Endodermal cell (in vitro differentiated cells): Measurements from ENCODE around the gene LOXL4. TPM values are rescaled to one million over a fixed set of nuclear protein-coding genes. Genes with fewer than 3 reads are reported as not detected.

ENCODE experiments used
- DNase-seq: peaks from one replicate; pipeline ENCODE4 v3.0.0-alpha.2; 2017
- H3K27ac ChIP-seq: 2 replicates; pipeline ENCODE4 v1.5.1; 2013; ENCODE audit warnings: mild to moderate bottlenecking, low read depth, low read length, moderate library complexity
- H3K27me3 ChIP-seq: 2 replicates; pipeline ENCODE4 v1.6.1; 2013; ENCODE audit warnings: mild to moderate bottlenecking, low read length, moderate library complexity; ENCODE audit not compliant: insufficient read depth, control insufficient read depth, poor library complexity, severe bottlenecking
- H3K36me3 ChIP-seq: 2 replicates; pipeline ENCODE4 v1.7.0; 2013; ENCODE audit warnings: mild to moderate bottlenecking, low read length, moderate library complexity; ENCODE audit not compliant: control insufficient read depth, insufficient read depth
- H3K4me1 ChIP-seq: one replicate; pipeline ENCODE4 v1.7.0; 2013; ENCODE audit warnings: low read length; ENCODE audit not compliant: control insufficient read depth, insufficient read depth
- H3K4me3 ChIP-seq: 2 replicates; pipeline ENCODE4 v1.5.1; 2013; ENCODE audit warnings: mild to moderate bottlenecking, low read length, moderate library complexity
- H3K9ac ChIP-seq: 2 replicates; pipeline ENCODE4 v1.6.1; 2013; ENCODE audit warnings: mild to moderate bottlenecking, low read length, moderate library complexity; ENCODE audit not compliant: poor library complexity, severe bottlenecking; ENCODE audit errors: extremely low read depth
- H3K9me3 ChIP-seq: 2 replicates; pipeline ENCODE4 v1.6.1; 2013; ENCODE audit warnings: mild to moderate bottlenecking, low read length, moderate library complexity; ENCODE audit not compliant: control insufficient read depth
- H3K27ac Mint-ChIP-seq: 2 replicates; pipeline ENCODE4 v1.8.0; 2020; ENCODE audit warnings: mixed read lengths
- H3K27me3 Mint-ChIP-seq: 2 replicates; pipeline ENCODE4 v1.8.0; 2021; ENCODE audit warnings: mild to moderate bottlenecking, mixed read lengths; ENCODE audit not compliant: insufficient read depth
- H3K36me3 Mint-ChIP-seq: 2 replicates; pipeline ENCODE4 v1.8.0; 2020; ENCODE audit warnings: low read depth, mixed read lengths
- H3K4me1 Mint-ChIP-seq: 2 replicates; pipeline ENCODE4 v1.8.0; 2020; ENCODE audit warnings: mixed read lengths
- H3K4me3 Mint-ChIP-seq: 2 replicates; pipeline ENCODE4 v1.8.0; 2020; ENCODE audit warnings: mild to moderate bottlenecking, moderate library complexity, mixed read lengths
- H3K9me3 Mint-ChIP-seq: 2 replicates; pipeline ENCODE4 v1.8.0; 2020; ENCODE audit warnings: mild to moderate bottlenecking, mixed read lengths
- WGBS, 2 experiments: methylation state at CpG; one replicate each; pipeline versions ENCODE4 v1.1.5 to v1.1.7; 2013; ENCODE audit warnings: missing lambda C conversion rate in 2 of 2, mixed read lengths in 1 of 2; ENCODE audit not compliant: insufficient coverage in 1 of 2, insufficient read length in 1 of 2; 5-methylcytosine and 5-hydroxymethylcytosine counted together
- total RNA-seq, 2 donors: library from RNA; stranded (reverse); fragmentation: NEBNext Ultra II Directional in 1 of 2; extraction: Animal tissue kit (Norgen Biotek cat#: 25700) in 1 of 2; gene quantifications; 2 replicates in 1 of 2; 3 replicates in 1 of 2; pipeline ENCODE4 v1.2.1, GENCODE V29; 2021
- TF ChIP-seq, protein P1 (sequence below): fragments of 200-600 bp; sonication (generic); conservative IDR thresholded peaks from 2 replicates; pipeline ENCODE4 v1.5.0; 2021; ENCODE audit warnings: antibody characterized with exemption, mild to moderate bottlenecking

Gene LOXL4
- total RNA-seq, 2 donors from 2014 or later, result 0.57 to 0.77 TPM

DNA sequence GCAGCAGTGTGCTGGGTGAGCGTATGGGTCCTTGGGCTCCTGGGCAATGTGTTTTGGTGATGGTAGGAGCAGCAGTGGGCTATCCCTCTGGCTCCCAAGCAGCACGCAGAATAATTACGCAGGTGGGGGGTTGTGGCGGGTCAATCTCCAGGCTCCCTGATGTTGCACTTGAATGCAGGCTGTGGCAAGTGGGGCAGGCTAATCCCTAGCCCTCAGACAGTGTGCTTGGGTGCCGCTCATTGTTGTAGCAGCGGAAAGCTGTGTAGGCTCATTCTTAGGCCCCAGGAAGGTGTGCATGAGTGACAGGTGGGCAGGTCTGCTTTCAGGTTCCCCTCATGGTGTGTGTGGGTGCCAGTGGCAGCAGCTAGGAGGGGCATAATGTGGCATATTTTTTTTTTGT is 44.1 kb downstream of the LOXL4 start:
- Histone ChIP-seq H3K4me3 (no peak overlapping the region), H3K27me3 (no peaks in the 10 kb centered on the region), H3K36me3 (no peaks in the 10 kb centered on the region), H3K9me3 (peaks cover 9% of the 10 kb centered on the region), H3K27ac (no peak overlapping the region), H3K9ac (no peak overlapping the region), H3K4me1 (no peaks in the 10 kb centered on the region)
- TF ChIP-seq, protein P1, sequence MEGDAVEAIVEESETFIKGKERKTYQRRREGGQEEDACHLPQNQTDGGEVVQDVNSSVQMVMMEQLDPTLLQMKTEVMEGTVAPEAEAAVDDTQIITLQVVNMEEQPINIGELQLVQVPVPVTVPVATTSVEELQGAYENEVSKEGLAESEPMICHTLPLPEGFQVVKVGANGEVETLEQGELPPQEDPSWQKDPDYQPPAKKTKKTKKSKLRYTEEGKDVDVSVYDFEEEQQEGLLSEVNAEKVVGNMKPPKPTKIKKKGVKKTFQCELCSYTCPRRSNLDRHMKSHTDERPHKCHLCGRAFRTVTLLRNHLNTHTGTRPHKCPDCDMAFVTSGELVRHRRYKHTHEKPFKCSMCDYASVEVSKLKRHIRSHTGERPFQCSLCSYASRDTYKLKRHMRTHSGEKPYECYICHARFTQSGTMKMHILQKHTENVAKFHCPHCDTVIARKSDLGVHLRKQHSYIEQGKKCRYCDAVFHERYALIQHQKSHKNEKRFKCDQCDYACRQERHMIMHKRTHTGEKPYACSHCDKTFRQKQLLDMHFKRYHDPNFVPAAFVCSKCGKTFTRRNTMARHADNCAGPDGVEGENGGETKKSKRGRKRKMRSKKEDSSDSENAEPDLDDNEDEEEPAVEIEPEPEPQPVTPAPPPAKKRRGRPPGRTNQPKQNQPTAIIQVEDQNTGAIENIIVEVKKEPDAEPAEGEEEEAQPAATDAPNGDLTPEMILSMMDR, result no peak
- Mint-ChIP-seq H3K36me3 (peaks cover 14% of the 10 kb centered on the region), H3K4me3 (no peak overlapping the region), H3K27ac (no peak overlapping the region), H3K9me3 (peaks cover 25% of the 10 kb centered on the region), H3K27me3 (no peaks in the 10 kb centered on the region), H3K4me1 (no peaks in the 10 kb centered on the region)
- 89 to 91% methylated on average over 6 of the region's 6 CpGs for WGBS, 2 experiments
- no peak for DNase-seq

DNA sequence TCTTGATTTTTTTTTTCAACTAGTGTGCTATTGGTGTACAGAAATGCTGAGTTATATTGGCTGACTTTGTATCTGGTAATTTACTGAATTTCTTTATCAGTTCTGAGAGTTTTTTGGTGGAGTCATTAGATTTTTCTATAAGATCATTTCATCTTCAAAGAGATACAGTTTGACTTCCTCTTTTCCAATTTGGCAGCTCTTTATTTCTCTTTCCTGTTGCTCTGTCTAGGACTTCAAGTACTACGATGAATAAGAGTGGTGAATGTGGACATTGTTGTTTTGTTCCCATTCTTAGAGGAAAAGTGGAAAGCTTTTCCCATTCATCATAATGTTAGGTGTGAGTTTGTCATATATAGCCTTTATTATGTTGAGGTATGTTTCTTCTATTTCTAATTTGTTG is 50.2 kb downstream of the LOXL4 start:
- TF ChIP-seq, protein P1, result no peak
- Mint-ChIP-seq H3K4me3 (no peak overlapping the region), H3K4me1 (no peaks in the 10 kb centered on the region), H3K9me3 (peaks cover 9% of the 10 kb centered on the region), H3K36me3 (peaks cover 7% of the 10 kb centered on the region), H3K27me3 (no peaks in the 10 kb centered on the region), H3K27ac (no peak overlapping the region)
- H3K9ac ChIP-seq, result no peak overlapping the region
- H3K4me1 ChIP-seq, result no peaks in the 10 kb centered on the region
- no peak overlapping the region for H3K27ac ChIP-seq
- H3K36me3 ChIP-seq, result no peaks in the 10 kb centered on the region
- H3K27me3 ChIP-seq, result no peaks in the 10 kb centered on the region
- no peak for DNase-seq
- H3K9me3 ChIP-seq, result peaks cover 10% of the 10 kb centered on the region
- no peak overlapping the region for H3K4me3 ChIP-seq
- WGBS, 2 experiments, result 100% methylated on average over 1 of the region's 1 CpG; no CpG with 5 or more reads in 1 of the 2 experiments

DNA sequence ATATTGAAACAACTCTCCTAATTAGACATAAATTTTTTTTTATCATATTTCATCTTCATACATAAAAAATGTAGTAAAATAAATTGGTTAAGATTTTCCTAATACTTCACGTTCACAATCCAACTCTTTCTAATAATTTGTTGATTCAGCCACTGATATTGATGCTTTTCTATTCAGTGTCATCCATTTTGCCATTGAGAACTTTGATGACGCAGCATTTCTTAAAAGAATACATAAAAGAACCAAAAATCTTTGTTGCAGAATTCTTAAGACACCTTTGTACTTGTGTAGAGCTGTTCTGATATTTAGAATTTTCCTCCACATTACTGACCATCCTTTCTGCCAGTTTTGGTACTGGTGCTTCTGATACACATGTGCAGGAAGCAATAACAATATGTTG is 52.6 kb downstream of the LOXL4 start:
- no peaks in the 10 kb centered on the region for H3K4me1 Mint-ChIP-seq
- Histone ChIP-seq H3K27me3 (no peaks in the 10 kb centered on the region), H3K4me3 (no peak overlapping the region), H3K9ac (no peak overlapping the region), H3K9me3 (peaks cover 10% of the 10 kb centered on the region), H3K27ac (no peak overlapping the region), H3K36me3 (peaks cover 11% of the 10 kb centered on the region), H3K4me1 (no peaks in the 10 kb centered on the region)
- no peak overlapping the region for H3K4me3 Mint-ChIP-seq
- WGBS, 2 experiments, result 97 to 100% methylated on average over 1 to 2 of the region's 2 CpGs
- TF ChIP-seq, protein P1, result no peak
- no peaks in the 10 kb centered on the region for H3K27me3 Mint-ChIP-seq
- DNase-seq, result no peak
- peaks cover 9% of the 10 kb centered on the region for H3K9me3 Mint-ChIP-seq
- H3K36me3 Mint-ChIP-seq, result peaks cover 7% of the 10 kb centered on the region
- H3K27ac Mint-ChIP-seq, result no peak overlapping the region
